A673 (cell line): ENCODE measurements around the gene NAIF1. TPM values are rescaled to one million over a fixed set of nuclear protein-coding genes. Genes with fewer than 3 reads are reported as not detected.
"Not testable (repeated sequence)": the region's sequence is repeated elsewhere in the genome, so short reads cannot be mapped to it uniquely, and the experiment has no call there.

Source experiments
- BruUV-seq: library from RNA; stranded (reverse); fragments of 400-500 nt; replicated peaks from 2 replicates; lab custom pipeline; 2021; lab: Mats Ljungman, UMichigan
- CTCF ChIA-PET: fragments of 300-600 bp; sonication (Branson Sonifier 250); formaldehyde crosslinking; loops from one replicate; lab custom pipeline; 2022; ENCODE audit warnings: antibody characterized with exemption; lab: Charles Lee
- POLR2A ChIA-PET: fragments of 300-600 bp; sonication (Branson Sonifier 250); formaldehyde crosslinking; loops from one replicate; lab custom pipeline; 2022; ENCODE audit warnings: antibody characterized with exemption; ENCODE audit not compliant: low non-redundant PET; lab: Charles Lee
- DNase-seq: peaks from one replicate; pipeline ENCODE4 v3.0.0-alpha.2; 2015; ENCODE audit warnings: low spot score
- H3K27ac ChIP-seq: fragments of 200-600 bp; sonication (generic); 2 replicates; pipeline ENCODE4 v1.5.1; 2016; ENCODE audit warnings: mixed run types, low read depth, mild to moderate bottlenecking, mixed read lengths, antibody characterized with exemption, low read length; ENCODE audit not compliant: poor library complexity, severe bottlenecking
- H3K27me3 ChIP-seq: fragments of 200-600 bp; sonication (generic); replicated peaks from 2 replicates; pipeline ENCODE4 v1.6.1; 2017; ENCODE audit warnings: mixed run types, low read depth, mild to moderate bottlenecking, mixed read lengths, antibody characterized with exemption, low read length; ENCODE audit not compliant: insufficient read depth, poor library complexity
- H3K36me3 ChIP-seq: fragments of 200-600 bp; sonication (generic); 2 replicates; pipeline ENCODE4 v1.6.1; 2016; ENCODE audit warnings: mixed run types, mild to moderate bottlenecking, mixed read lengths, antibody characterized with exemption, low read length; ENCODE audit not compliant: insufficient read depth, poor library complexity, severe bottlenecking
- H3K4me1 ChIP-seq: fragments of 200-600 bp; sonication (generic); 2 replicates; pipeline ENCODE4 v1.6.1; 2017; ENCODE audit warnings: mixed run types, mild to moderate bottlenecking, mixed read lengths, antibody characterized with exemption, low read length; ENCODE audit not compliant: insufficient read depth, poor library complexity, severe bottlenecking
- H3K4me3 ChIP-seq: fragments of 200-600 bp; sonication (generic); 2 replicates; pipeline ENCODE4 v1.5.1; 2016; ENCODE audit warnings: low read depth, mixed run types, mild to moderate bottlenecking, mixed read lengths, low read length; ENCODE audit not compliant: poor library complexity, severe bottlenecking
- H3K9me3 ChIP-seq: fragments of 200-600 bp; sonication (generic); 2 replicates; pipeline ENCODE4 v1.6.1; 2016; ENCODE audit warnings: mixed run types, low read depth, mild to moderate bottlenecking, mixed read lengths, antibody characterized with exemption, low read length; ENCODE audit not compliant: poor library complexity, severe bottlenecking
- CTCF ChIP-seq: fragments of 300-800, 200-600 bp; sonication (generic); conservative IDR thresholded peaks from 2 replicates; pipeline ENCODE4 v1.5.1; 2017; ENCODE audit warnings: low read depth, mild to moderate bottlenecking, antibody characterized with exemption, low read length, moderate library complexity, mixed read lengths
- EZH2 ChIP-seq: fragments of 200-600 bp; sonication (generic); IDR thresholded peaks from 2 replicates; pipeline ENCODE4 v1.6.1; 2017; ENCODE audit warnings: borderline replicate concordance, low read depth, mild to moderate bottlenecking, mixed read lengths, antibody characterized with exemption, low read length; ENCODE audit not compliant: poor library complexity, severe bottlenecking
- intact Hi-C: fragments of 100-400 bp; cut with micrococcal nuclease; formaldehyde crosslinking; loops from one replicate; pipeline ENCODE4 v1.10.0; 2022; ENCODE audit not compliant: unreplicated experiment
- total RNA-seq: library from RNA; stranded (reverse); gene quantifications from 2 replicates; pipeline ENCODE4 v1.2.3, GENCODE V29; 2021

Gene NAIF1
- total RNA-seq, 1 experiment from 2014 or later: 9.3 TPM

GRCh38 chr9:128113526-128114325, 46.6 kb upstream of the NAIF1 start:
- POLR2A ChIA-PET: interaction anchor here (0.6 kb wide), 1 partner anchor 185 kb away, joined by 11 read pairs; no protein-coding TSS in a partner anchor
- H3K27ac ChIP-seq: no peak overlapping the region
- H3K4me3 ChIP-seq: no peak overlapping the region
- H3K9me3 ChIP-seq: no peaks in the 10 kb centered on the region
- BruUV-seq: no TSS peak
- no peaks in the 10 kb centered on the region for H3K27me3 ChIP-seq
- H3K4me1 ChIP-seq: peaks cover 6% of the 10 kb centered on the region
- CTCF ChIA-PET: interaction anchor here (1.0 kb wide), 1 partner anchor 12 kb away, joined by 3 read pairs; no protein-coding TSS in a partner anchor
- TF ChIP-seq EZH2 (no peak), CTCF (no peak)
- intact Hi-C loops: no loop called here
- no peak for DNase-seq
- H3K36me3 ChIP-seq: peaks cover 4% of the 10 kb centered on the region

GRCh38 chr9:128111726-128112125, 44.6 kb upstream of the NAIF1 start:
- H3K27ac ChIP-seq, H3K27me3 ChIP-seq, H3K4me1 ChIP-seq, CTCF ChIA-PET, POLR2A ChIA-PET, H3K4me3 ChIP-seq, H3K9me3 ChIP-seq, BruUV-seq, DNase-seq, intact Hi-C loops: not testable (repeated sequence)
- peaks cover 19% of the 10 kb centered on the region for H3K36me3 ChIP-seq

- Histone ChIP-seq H3K27ac (no peak overlapping the region), H3K4me3 (no peak overlapping the region), H3K36me3 (peaks cover 38% of the 10 kb centered on the region), H3K4me1 (no peaks in the 10 kb centered on the region), H3K27me3 (no peaks in the 10 kb centered on the region), H3K9me3 (no peaks in the 10 kb centered on the region)
- intact Hi-C loops: no loop called here
- no peak for DNase-seq
- TF ChIP-seq CTCF (no peak), EZH2 (no peak)
- ChIA-PET CTCF (no interaction called here), POLR2A (no interaction called here)
- BruUV-seq: no TSS peak
Measured at GRCh38 chr9:128109050-128109709, 42.1 kb upstream of the NAIF1 start.
